ENCODE results near the gene HTR1B. TPM values are rescaled to one million over a fixed set of nuclear protein-coding genes. Genes with fewer than 3 reads are reported as not detected.

The HTR1B gene
- total and polyA plus RNA-seq, 2 donors (not counting 3 experiments of a cell fraction or from before 2014, with no cell fraction given) = 57.5 to 68.7 TPM

DNA sequence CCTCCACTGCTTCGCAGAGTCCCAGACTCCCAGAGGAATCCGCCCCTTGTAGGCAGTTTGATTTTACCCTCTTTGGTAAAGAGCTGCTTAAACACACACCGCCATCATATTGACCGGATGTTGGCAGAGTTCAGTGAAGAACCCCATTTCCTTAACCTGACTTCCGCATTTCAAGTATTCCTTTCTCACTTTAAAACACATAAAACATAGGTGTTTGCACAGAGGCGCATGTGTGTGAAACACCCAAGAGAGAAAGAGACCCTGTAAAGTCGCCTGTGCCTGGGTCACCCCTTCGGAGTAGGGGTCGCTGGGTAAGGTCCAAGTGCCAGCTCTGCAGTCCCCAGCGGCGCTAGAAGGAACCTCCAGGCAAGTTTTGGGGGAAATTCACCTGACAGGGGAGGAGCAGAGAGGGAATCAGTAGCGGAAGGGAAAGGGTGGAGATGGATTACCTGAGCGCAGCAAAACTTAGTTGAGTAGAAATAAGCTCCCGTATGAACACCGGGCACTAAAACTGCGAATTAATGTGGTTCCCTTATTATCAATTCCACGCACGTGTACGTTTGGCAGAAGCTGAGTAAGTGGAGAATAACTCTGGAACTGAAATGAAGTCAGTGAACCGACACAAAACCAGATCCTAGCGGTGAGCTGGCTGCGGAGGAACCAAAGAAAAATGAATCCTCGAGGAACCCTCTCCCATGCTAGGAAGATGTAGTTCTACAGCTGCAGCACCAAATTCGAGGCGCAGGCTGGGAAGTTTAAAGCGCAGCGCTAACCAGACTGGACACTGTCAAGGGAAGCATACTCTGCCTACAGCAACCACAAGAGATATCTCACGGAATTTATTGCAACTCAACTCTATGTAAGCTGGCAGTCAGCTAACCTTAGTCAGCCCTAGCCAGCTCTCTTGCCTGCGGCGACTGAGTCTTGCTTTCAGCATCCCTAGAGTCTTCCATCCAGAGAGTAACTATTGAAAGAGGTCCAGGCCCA lies 3.5 kb upstream of the HTR1B start:
- peak overlapping the region; percentile 97 for H3K4me2 ChIP-seq (ENCODE audit: insufficient read depth, low read length)
- no peaks in the 10 kb centered on the region for H3K9me3 ChIP-seq (replicated peaks; ENCODE audit: control insufficient read depth, insufficient read depth, low read length)
- H3K4me1 ChIP-seq (ENCODE audit: control insufficient read depth, extremely low read depth, insufficient read depth, low read length) = peaks cover 32% of the 10 kb centered on the region
- intact Hi-C loops (cut with micrococcal nuclease) = loop anchor here (1.0 to 10.0 kb wide), 4 partner anchors 768 to 1998 kb away; no protein-coding TSS in a partner anchor
- peaks cover 44% of the 10 kb centered on the region for H3K79me2 ChIP-seq (ENCODE audit: control insufficient read depth, insufficient read depth, low read length)
- dilution Hi-C loops (cut with MboI; ENCODE audit: extremely low pct_ligation_motif_present, low sequenced_read_pairs) = no loop called here
- DNase-seq (ENCODE audit: low read depth, low spot score) (no peak), FAIRE-seq (peak; percentile 55)
- no peaks in the 10 kb centered on the region for H3K27me3 ChIP-seq (ENCODE audit: control insufficient read depth in 2 of 2, insufficient read depth in 2 of 2, low read length in 2 of 2)
- H3K9ac ChIP-seq (replicated peaks; ENCODE audit: extremely low read depth, insufficient read depth, low read length) = peak overlapping the region; percentile 69
- POLR2A ChIA-PET = interaction anchor here (0.7 kb wide), 1 partner anchor 472 kb away, joined by 3 read pairs; no protein-coding TSS in a partner anchor
- TF ChIP-seq POLR2A (IDR thresholded peaks at IDR 0.05; ENCODE audit: low read depth, low read length) = no peak
- no peak for TF ChIP-seq FOS (IDR thresholded peaks at IDR 0.05; ENCODE audit: borderline replicate concordance, insufficient read depth, low read length)
- no peak for TF ChIP-seq MAX (IDR thresholded peaks at IDR 0.05; ENCODE audit: insufficient read depth, insufficient read length)
- TF ChIP-seq MYC (IDR thresholded peaks at IDR 0.05; ENCODE audit: low read depth, low read length) = no peak
- no peak for TF ChIP-seq POLR2AphosphoS5 (IDR thresholded peaks at IDR 0.05; ENCODE audit: insufficient read depth, low read depth, low read length)
- no peak for TF ChIP-seq GATA2 (IDR thresholded peaks at IDR 0.05; ENCODE audit: insufficient read depth, insufficient read length, low read depth, low read length)
- TF ChIP-seq JUN (IDR thresholded peaks at IDR 0.05; ENCODE audit: borderline replicate concordance, insufficient read depth, insufficient read length, low read depth) = no peak
- TF ChIP-seq EZH2 (IDR thresholded peaks at IDR 0.05; ENCODE audit: borderline replicate concordance, low read depth, low read length, severe bottlenecking) = no peak
- TF ChIP-seq, protein P1, sequence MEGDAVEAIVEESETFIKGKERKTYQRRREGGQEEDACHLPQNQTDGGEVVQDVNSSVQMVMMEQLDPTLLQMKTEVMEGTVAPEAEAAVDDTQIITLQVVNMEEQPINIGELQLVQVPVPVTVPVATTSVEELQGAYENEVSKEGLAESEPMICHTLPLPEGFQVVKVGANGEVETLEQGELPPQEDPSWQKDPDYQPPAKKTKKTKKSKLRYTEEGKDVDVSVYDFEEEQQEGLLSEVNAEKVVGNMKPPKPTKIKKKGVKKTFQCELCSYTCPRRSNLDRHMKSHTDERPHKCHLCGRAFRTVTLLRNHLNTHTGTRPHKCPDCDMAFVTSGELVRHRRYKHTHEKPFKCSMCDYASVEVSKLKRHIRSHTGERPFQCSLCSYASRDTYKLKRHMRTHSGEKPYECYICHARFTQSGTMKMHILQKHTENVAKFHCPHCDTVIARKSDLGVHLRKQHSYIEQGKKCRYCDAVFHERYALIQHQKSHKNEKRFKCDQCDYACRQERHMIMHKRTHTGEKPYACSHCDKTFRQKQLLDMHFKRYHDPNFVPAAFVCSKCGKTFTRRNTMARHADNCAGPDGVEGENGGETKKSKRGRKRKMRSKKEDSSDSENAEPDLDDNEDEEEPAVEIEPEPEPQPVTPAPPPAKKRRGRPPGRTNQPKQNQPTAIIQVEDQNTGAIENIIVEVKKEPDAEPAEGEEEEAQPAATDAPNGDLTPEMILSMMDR (IDR thresholded peaks at IDR 0.05; ENCODE audit: extremely low read depth in 1 of 2, insufficient read depth in 1 of 2, low read depth in 1 of 2, low read length in 2 of 2) = no peak
- BruUV-seq (replicated peaks) = no TSS peak
- no peaks in the 10 kb centered on the region for H3K36me3 ChIP-seq (ENCODE audit: control insufficient read depth in 2 of 2, extremely low read depth in 1 of 2, insufficient read depth in 2 of 2, low read length in 2 of 2)
- no peaks in the 10 kb centered on the region for H4K20me1 ChIP-seq (replicated peaks; ENCODE audit: control insufficient read depth, extremely low read depth, insufficient read depth, low read length)
- no peaks in the 10 kb centered on the region for H3K9me1 ChIP-seq (replicated peaks; ENCODE audit: control insufficient read depth, extremely low read depth, insufficient read depth, low read length)
- H3K27ac ChIP-seq (ENCODE audit: insufficient read depth, low read depth, low read length) = peak overlapping the region; percentile 38
- H2AFZ ChIP-seq (ENCODE audit: low read depth, low read length) = peak overlapping the region; percentile 95
- H3K4me3 ChIP-seq (replicated peaks in 1 of 3; ENCODE audit: insufficient read depth in 1 of 3, low read depth in 1 of 3, low read length in 3 of 3) = peak overlapping the region; percentile 52 to 97 (median 81)
- CTCF ChIA-PET = interaction anchor here (0.7 to 9.4 kb wide), 15 partner anchors 8 to 1573 kb away, joined by 3 to 105 read pairs (median 4); no protein-coding TSS in a partner anchor
